ENCODE measurements around the gene TLR6.
"Not testable (repeated sequence)": the region's sequence is repeated elsewhere in the genome, so short reads cannot be mapped to it uniquely, and the experiment has no call there.

TLR6 gene

DNA sequence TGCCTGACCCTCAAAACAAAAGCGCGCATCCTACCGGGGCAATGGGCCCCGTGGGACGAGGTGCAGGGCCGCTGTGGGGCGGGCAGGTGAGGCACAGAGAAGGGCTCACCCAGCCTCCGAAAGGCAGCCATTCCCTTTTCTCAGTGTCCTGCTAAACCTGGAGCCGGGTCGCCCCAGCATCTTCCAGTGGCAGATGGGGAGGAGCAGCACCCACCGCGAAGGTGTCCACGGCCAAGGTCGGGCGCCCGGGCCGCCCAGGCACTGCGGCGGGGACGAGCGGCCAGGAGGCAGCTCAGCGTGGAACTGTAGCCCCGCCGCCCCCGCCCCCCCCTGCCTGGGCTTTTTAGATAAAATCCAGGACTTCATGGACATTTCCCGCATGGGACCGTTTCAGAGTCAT is 32.9 kb downstream of the TLR6 start:
- no peak for DNase-seq

GRCh38 chr4:38822748-38823303 is 33.8 kb downstream of the TLR6 start:
- no peak for DNase-seq

- DNase-seq = no peak
Observed at GRCh38 chr4:38821739-38822138, 34.9 kb downstream of the TLR6 start.

GRCh38 chr4:38820329-38821061 is 36.1 kb downstream of the TLR6 start:
- DNase-seq = no peak

- DNase-seq = no peak
Observed at GRCh38 chr4:38819569-38819968, 37.0 kb downstream of the TLR6 start.

DNA sequence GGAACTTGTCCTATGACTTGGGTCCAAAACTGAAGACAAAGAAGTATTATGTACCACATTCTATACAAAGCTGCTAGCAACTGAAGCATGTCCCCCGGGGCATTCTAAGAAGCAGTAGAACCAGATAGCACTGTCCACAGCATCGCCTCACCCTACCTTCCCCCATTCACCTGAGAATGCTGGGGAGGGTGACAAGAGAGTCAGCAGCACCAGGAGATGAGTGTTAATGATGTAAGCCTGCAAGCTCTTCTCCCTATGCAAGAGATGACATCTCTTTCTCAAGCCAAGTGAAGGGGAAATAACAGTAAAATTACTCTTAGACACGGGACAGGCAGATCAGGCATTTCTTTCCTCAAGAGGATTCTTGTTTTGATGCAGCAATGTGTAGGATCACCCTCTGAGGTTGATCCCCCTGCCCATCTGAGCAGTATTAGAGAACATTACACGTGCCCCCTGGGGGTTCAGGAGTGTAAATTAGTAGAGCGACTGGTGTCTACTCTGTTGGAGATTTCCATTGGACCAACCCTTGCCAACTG is 38.1 kb downstream of the TLR6 start:
- no peak for DNase-seq

- peak in 1 of 58 donors; percentile 9 for DNase-seq
Observed at GRCh38 chr4:38815885-38816782, 40.5 kb downstream of the TLR6 start.

GRCh38 chr4:38814386-38814785 is 42.2 kb downstream of the TLR6 start:
- DNase-seq = no peak

DNA sequence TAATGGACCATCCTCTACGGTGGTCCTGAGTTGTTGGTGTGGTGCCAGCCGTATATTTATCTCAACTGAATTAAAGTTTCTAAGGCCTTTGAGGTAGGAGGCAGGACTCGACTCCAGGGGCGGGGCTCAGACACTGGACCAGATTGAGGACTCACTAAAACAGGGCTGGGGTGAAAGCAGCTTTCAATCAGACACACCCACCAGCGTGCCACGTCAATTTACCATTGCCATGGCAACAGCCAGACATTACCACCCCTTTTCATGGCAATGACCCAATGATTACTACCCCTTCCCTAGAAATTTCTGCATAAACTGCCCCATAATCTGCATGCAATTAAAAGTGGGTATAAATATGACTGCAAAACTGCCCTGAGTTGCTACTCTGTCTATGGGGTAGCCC is 45.3 kb downstream of the TLR6 start:
- DNase-seq = no peak

DNA sequence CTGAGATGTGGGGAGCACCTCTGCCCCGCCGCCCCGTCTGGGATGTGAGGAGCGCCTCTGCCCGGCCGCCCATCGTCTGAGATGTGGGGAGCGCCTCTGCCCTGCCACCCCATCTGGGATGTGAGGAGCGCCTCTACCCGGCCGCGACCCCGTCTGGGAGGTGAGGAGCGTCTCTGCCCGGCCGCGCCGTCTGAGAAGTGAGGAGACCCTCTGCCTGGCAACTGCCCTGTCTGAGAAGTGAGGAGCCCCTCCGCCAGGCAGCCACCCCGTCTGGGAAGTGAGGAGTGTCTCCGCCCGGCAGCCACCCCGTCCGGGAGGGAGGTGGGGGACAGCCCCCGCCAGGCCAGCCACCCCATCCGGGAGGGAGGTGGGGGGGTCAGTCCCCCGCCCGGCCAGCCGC is 49.2 kb downstream of the TLR6 start:
- not testable (repeated sequence) for DNase-seq

DNA sequence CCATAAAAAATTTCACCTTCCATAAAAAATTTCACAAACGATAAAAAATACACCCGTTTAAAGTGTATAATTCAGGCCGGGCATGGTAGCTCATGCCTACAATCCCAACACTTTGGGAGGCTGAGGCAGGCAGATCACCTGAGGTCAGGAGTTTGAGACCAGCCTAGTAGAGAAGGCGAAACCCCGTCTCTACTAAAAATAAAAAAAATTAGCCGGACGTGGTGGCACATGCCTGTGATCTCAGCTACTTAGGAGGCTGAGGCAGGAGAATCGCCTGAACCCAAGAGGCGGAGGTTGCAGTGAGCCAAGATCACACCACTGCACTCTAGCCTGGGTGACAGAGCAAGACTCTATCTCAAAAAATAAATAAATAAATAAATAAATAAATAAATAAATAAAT is 50.4 kb downstream of the TLR6 start:
- DNase-seq = not testable (repeated sequence)

DNA sequence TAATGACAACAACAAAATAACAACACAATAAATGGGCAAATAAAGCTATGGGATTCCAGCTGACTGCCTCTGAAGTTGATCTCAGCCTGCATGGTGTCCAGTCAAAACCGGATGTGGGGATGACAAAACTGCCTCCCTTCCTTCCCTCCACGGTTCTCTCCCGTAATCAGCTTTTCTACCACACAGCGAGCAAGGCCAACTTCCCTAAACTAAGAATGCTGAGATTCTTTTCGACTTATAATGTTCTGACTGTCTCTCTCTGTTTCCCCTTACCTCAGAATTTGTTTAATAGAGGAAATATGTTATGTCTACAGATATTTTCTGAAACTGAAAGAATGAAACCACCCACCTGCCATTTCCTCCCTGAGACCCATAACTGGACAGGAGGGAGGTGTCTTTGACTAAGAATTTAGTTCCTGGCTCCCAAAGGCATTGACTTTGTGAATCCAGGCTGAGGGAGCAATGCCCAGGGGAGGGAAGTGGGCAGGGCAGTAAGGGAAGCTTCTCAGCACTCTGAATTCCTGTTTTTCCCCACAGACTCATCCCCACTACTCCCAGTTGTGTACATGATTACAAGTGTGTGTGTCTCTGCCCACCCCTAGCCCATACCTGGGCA is 51.0 kb downstream of the TLR6 start:
- DNase-seq = peak in 12 of 58 donors; percentile 2 to 45 (median 12)

GRCh38 chr4:38804654-38805295 is 51.8 kb downstream of the TLR6 start, which contains the start of gene TLR1:
TLR1 (minus strand) TSS chr4:38804791; CDS start chr4:38798831, 5,960 bp downstream.
- peak in 2 of 58 donors; percentile 3 to 50 for DNase-seq

DNA sequence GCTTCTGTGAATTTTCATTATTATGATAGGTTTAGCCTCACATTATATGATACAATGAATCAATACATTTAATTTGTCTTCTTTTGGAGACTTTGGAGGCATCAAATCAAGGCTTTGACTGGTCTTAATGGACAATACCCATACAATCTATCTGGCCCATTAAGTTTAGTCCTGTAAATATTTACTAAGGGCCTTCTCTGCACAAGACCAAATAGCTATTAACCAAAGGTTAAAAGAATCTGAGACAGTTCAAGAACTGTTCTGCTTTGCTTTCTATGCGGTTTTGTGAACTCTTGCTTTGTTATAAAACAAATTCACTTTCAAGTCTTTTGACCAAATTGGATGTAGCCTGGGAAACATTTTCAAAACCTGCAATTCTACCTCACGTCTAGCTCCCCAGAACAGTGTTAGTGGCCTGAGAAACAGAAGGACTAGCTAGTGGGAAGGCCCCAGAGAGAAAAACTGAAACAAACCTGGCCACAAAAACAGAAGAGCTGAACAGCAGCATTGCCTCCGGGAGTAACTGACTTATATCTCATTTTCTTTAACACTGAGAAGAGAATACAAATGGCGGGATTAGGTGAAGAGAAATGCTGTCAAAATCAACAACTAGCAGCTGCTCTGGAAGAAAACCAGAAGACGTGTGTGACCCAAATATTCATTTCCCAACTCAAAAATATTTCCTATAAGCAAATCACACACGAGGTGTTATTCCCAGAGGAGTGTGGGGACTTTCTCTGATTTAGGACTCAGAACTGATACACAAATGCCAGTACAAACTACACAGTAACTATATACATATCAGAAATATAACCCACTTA is 52.6 kb downstream of the TLR6 start:
- DNase-seq = peak in 1 of 58 donors; percentile 3

DNA sequence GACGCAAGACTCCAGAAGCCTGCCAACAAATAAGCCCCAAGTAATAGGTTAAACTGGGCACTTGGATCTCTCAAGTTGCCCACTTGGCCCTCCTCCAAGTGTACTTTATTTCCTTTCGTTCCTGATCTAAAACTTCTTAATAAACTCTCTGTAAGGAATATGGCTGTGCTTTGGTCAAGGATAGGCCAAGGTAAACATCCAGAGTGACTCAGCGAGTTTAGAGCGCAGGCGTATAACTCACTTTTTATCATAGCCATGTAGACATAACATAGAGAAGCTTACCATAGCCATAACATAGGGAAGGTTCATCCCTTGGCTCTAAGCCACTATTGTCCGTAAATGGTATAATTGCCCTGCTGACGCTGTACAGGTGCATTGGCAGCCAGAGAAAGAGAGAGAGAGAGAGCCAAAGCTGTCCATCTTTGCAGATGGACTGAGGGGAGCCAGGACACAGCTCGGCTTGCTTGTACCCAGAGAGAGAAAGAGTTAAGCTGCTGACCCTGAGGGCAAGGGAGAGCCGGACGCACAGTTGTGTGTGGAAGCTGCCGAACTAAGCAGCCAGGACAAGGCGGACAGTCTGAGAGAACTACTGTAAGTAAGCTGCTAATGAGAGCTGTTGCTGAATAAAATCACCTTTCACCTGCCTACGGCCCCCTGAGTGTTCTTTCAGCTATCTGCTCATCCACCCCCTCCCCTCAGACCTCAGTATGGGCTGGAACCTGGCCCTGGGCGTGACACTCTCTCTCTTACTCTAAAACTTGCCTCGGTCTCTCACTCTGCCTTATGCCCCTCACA is 53.9 kb downstream of the TLR6 start:
- no peak for DNase-seq

GRCh38 chr4:38800961-38801450 is 55.6 kb downstream of the TLR6 start:
- no peak for DNase-seq

GRCh38 chr4:38800366-38800765 is 56.3 kb downstream of the TLR6 start:
- no peak for DNase-seq

DNA sequence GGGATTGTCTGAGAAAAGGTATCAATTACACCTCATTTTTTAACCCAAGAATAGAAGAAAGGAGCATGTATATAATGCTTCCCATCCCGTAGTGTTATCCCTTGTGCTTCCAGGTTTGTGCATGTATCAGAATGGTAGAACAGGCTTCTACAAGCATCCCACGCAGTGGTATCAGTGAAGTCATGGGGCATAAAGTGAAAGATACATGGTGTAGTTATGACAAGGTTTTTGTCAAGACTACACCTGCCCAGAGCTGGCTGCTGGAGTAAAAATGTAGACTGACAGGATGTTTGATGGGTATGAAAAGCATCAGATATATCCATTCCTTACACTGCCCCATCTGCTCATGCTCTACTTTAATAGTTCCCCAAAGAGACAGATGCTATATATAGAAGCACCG is 61.5 kb downstream of the TLR6 start:
- no peak for DNase-seq

DNA sequence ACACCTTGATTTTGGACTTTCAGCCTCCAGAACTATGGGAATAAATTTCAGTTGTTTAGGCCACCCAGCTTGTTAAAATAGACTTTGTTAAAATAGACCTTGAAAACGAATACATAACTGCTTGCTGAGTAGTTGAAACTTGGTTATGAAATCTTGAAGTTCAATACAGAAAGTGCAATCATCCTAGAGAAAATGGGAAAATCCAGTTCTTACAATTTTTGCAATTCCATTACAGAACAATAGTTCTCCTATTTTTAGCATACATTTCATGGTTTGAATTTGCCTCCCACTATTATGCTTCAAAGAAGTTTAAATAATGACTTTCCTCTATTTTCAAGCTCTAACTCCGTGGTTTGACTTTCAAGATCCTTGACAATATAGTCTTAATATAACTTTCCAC is 62.6 kb downstream of the TLR6 start:
- DNase-seq = no peak
